ENCODE data around the gene SMPD4.
"Not testable (repeated sequence)": the region's sequence is repeated elsewhere in the genome, so short reads cannot be mapped to it uniquely, and the experiment has no call there.

SMPD4 gene

GRCh38 chr2:130150181-130151144 is 30.9 kb downstream of the SMPD4 start:
- no peaks in the 10 kb centered on the region for H3K4me1 ChIP-seq
- no peaks in the 10 kb centered on the region for H3K9me3 ChIP-seq
- peaks cover 5% of the 10 kb centered on the region for H3K36me3 ChIP-seq (replicated peaks)
- peak in 1 of 2 experiments; percentile 5 for DNase-seq (ENCODE audit: low spot score in 2 of 2)
- in situ Hi-C loops (cut with MboI; ENCODE audit: low sequenced_read_pairs) = no loop called here
- no peak overlapping the region for H3K4me3 ChIP-seq
- no peaks in the 10 kb centered on the region for H3K27me3 ChIP-seq (ENCODE audit: low read depth)

- H3K27me3 ChIP-seq (ENCODE audit: low read depth); H3K9me3 ChIP-seq; DNase-seq (ENCODE audit: low spot score in 2 of 2); H3K36me3 ChIP-seq (replicated peaks); in situ Hi-C loops (cut with MboI; ENCODE audit: low sequenced_read_pairs); H3K4me1 ChIP-seq; H3K4me3 ChIP-seq: not testable (repeated sequence)
Measured at GRCh38 chr2:130148515-130148914, 32.9 kb downstream of the SMPD4 start.

- H3K4me3 ChIP-seq = peak within 1 kb of the TSS; percentile 11
- H3K27me3 ChIP-seq (ENCODE audit: low read depth); H3K36me3 ChIP-seq (replicated peaks); H3K9me3 ChIP-seq; H3K4me1 ChIP-seq; in situ Hi-C loops (cut with MboI; ENCODE audit: low sequenced_read_pairs): not testable (repeated sequence)
- peak; percentile 35 to 86 for DNase-seq (ENCODE audit: low spot score in 2 of 2)
Measured at GRCh38 chr2:130145006-130145414, 36.4 kb downstream of the SMPD4 start, which contains the start of gene CCDC74B. Gene CCDC74B (minus strand): TSS chr2:130145112. CDS start chr2:130144996, 116 bp downstream.

GRCh38 chr2:130143266-130144039 is 37.9 kb downstream of the SMPD4 start:
- H3K4me1 ChIP-seq; H3K27me3 ChIP-seq (ENCODE audit: low read depth); DNase-seq (ENCODE audit: low spot score in 2 of 2); H3K4me3 ChIP-seq; H3K9me3 ChIP-seq; H3K36me3 ChIP-seq (replicated peaks); in situ Hi-C loops (cut with MboI; ENCODE audit: low sequenced_read_pairs): not testable (repeated sequence)

- DNase-seq (ENCODE audit: low spot score in 2 of 2); H3K4me3 ChIP-seq; H3K4me1 ChIP-seq; H3K36me3 ChIP-seq (replicated peaks); H3K27me3 ChIP-seq (ENCODE audit: low read depth); H3K9me3 ChIP-seq; in situ Hi-C loops (cut with MboI; ENCODE audit: low sequenced_read_pairs): not testable (repeated sequence)
Measured at GRCh38 chr2:130142396-130143265, 38.8 kb downstream of the SMPD4 start.

GRCh38 chr2:130141645-130142370 is 39.6 kb downstream of the SMPD4 start:
- in situ Hi-C loops (cut with MboI; ENCODE audit: low sequenced_read_pairs); H3K36me3 ChIP-seq (replicated peaks); DNase-seq (ENCODE audit: low spot score in 2 of 2); H3K27me3 ChIP-seq (ENCODE audit: low read depth); H3K4me3 ChIP-seq; H3K9me3 ChIP-seq; H3K4me1 ChIP-seq: not testable (repeated sequence)

- H3K9me3 ChIP-seq; H3K4me1 ChIP-seq; DNase-seq (ENCODE audit: low spot score in 2 of 2); H3K4me3 ChIP-seq; in situ Hi-C loops (cut with MboI; ENCODE audit: low sequenced_read_pairs); H3K36me3 ChIP-seq (replicated peaks); H3K27me3 ChIP-seq (ENCODE audit: low read depth): not testable (repeated sequence)
Measured at GRCh38 chr2:130141002-130141401, 40.4 kb downstream of the SMPD4 start.

- H3K36me3 ChIP-seq (replicated peaks); H3K4me3 ChIP-seq; H3K4me1 ChIP-seq; H3K9me3 ChIP-seq; in situ Hi-C loops (cut with MboI; ENCODE audit: low sequenced_read_pairs); H3K27me3 ChIP-seq (ENCODE audit: low read depth); DNase-seq (ENCODE audit: low spot score in 2 of 2): not testable (repeated sequence)
Measured at GRCh38 chr2:130140516-130140915, 40.9 kb downstream of the SMPD4 start.

- H3K27me3 ChIP-seq (ENCODE audit: low read depth); H3K36me3 ChIP-seq (replicated peaks); DNase-seq (ENCODE audit: low spot score in 2 of 2); H3K9me3 ChIP-seq; H3K4me1 ChIP-seq; H3K4me3 ChIP-seq; in situ Hi-C loops (cut with MboI; ENCODE audit: low sequenced_read_pairs): not testable (repeated sequence)
Measured at GRCh38 chr2:130139331-130140280, 41.8 kb downstream of the SMPD4 start.

GRCh38 chr2:130138841-130139251 is 42.6 kb downstream of the SMPD4 start:
- H3K9me3 ChIP-seq; H3K27me3 ChIP-seq (ENCODE audit: low read depth); DNase-seq (ENCODE audit: low spot score in 2 of 2); H3K4me1 ChIP-seq; H3K4me3 ChIP-seq; in situ Hi-C loops (cut with MboI; ENCODE audit: low sequenced_read_pairs); H3K36me3 ChIP-seq (replicated peaks): not testable (repeated sequence)

- H3K4me3 ChIP-seq; in situ Hi-C loops (cut with MboI; ENCODE audit: low sequenced_read_pairs); H3K9me3 ChIP-seq; H3K4me1 ChIP-seq; DNase-seq (ENCODE audit: low spot score in 2 of 2); H3K36me3 ChIP-seq (replicated peaks); H3K27me3 ChIP-seq (ENCODE audit: low read depth): not testable (repeated sequence)
Measured at GRCh38 chr2:130138326-130138725, 43.1 kb downstream of the SMPD4 start.

GRCh38 chr2:130137118-130137517 is 44.3 kb downstream of the SMPD4 start:
- DNase-seq (ENCODE audit: low spot score in 2 of 2); in situ Hi-C loops (cut with MboI; ENCODE audit: low sequenced_read_pairs); H3K27me3 ChIP-seq (ENCODE audit: low read depth); H3K36me3 ChIP-seq (replicated peaks); H3K9me3 ChIP-seq; H3K4me3 ChIP-seq; H3K4me1 ChIP-seq: not testable (repeated sequence)

All from HAP-1 (cell line).